Endodermal cell (in vitro differentiated cells): Measurements from ENCODE around the gene NEK6. TPM values are rescaled to one million over a fixed set of nuclear protein-coding genes. Genes with fewer than 3 reads are reported as not detected.

Source experiments
- DNase-seq: peaks from one replicate; pipeline ENCODE4 v3.0.0-alpha.2; 2017
- H3K27ac ChIP-seq: 2 replicates; pipeline ENCODE4 v1.5.1; 2013; ENCODE audit warnings: mild to moderate bottlenecking, low read depth, low read length, moderate library complexity
- H3K27me3 ChIP-seq: 2 replicates; pipeline ENCODE4 v1.6.1; 2013; ENCODE audit warnings: mild to moderate bottlenecking, low read length, moderate library complexity; ENCODE audit not compliant: insufficient read depth, control insufficient read depth, poor library complexity, severe bottlenecking
- H3K36me3 ChIP-seq: 2 replicates; pipeline ENCODE4 v1.7.0; 2013; ENCODE audit warnings: mild to moderate bottlenecking, low read length, moderate library complexity; ENCODE audit not compliant: control insufficient read depth, insufficient read depth
- H3K4me1 ChIP-seq: one replicate; pipeline ENCODE4 v1.7.0; 2013; ENCODE audit warnings: low read length; ENCODE audit not compliant: control insufficient read depth, insufficient read depth
- H3K4me3 ChIP-seq: 2 replicates; pipeline ENCODE4 v1.5.1; 2013; ENCODE audit warnings: mild to moderate bottlenecking, low read length, moderate library complexity
- H3K9ac ChIP-seq: 2 replicates; pipeline ENCODE4 v1.6.1; 2013; ENCODE audit warnings: mild to moderate bottlenecking, low read length, moderate library complexity; ENCODE audit not compliant: poor library complexity, severe bottlenecking; ENCODE audit errors: extremely low read depth
- H3K9me3 ChIP-seq: 2 replicates; pipeline ENCODE4 v1.6.1; 2013; ENCODE audit warnings: mild to moderate bottlenecking, low read length, moderate library complexity; ENCODE audit not compliant: control insufficient read depth
- H3K27ac Mint-ChIP-seq: 2 replicates; pipeline ENCODE4 v1.8.0; 2020; ENCODE audit warnings: mixed read lengths
- H3K27me3 Mint-ChIP-seq: 2 replicates; pipeline ENCODE4 v1.8.0; 2021; ENCODE audit warnings: mild to moderate bottlenecking, mixed read lengths; ENCODE audit not compliant: insufficient read depth
- H3K36me3 Mint-ChIP-seq: 2 replicates; pipeline ENCODE4 v1.8.0; 2020; ENCODE audit warnings: low read depth, mixed read lengths
- H3K4me1 Mint-ChIP-seq: 2 replicates; pipeline ENCODE4 v1.8.0; 2020; ENCODE audit warnings: mixed read lengths
- H3K4me3 Mint-ChIP-seq: 2 replicates; pipeline ENCODE4 v1.8.0; 2020; ENCODE audit warnings: mild to moderate bottlenecking, moderate library complexity, mixed read lengths
- H3K9me3 Mint-ChIP-seq: 2 replicates; pipeline ENCODE4 v1.8.0; 2020; ENCODE audit warnings: mild to moderate bottlenecking, mixed read lengths
- CTCF ChIP-seq: fragments of 200-600 bp; sonication (generic); conservative IDR thresholded peaks from 2 replicates; pipeline ENCODE4 v1.5.0; 2021; ENCODE audit warnings: antibody characterized with exemption, mild to moderate bottlenecking
- WGBS, 2 experiments: methylation state at CpG; one replicate each; pipeline versions ENCODE4 v1.1.5 to v1.1.7; 2013; ENCODE audit warnings: missing lambda C conversion rate in 2 of 2, mixed read lengths in 1 of 2; ENCODE audit not compliant: insufficient coverage in 1 of 2, insufficient read length in 1 of 2; 5-methylcytosine and 5-hydroxymethylcytosine counted together
- total RNA-seq, 2 donors: library from RNA; stranded (reverse); fragmentation: NEBNext Ultra II Directional in 1 of 2; extraction: Animal tissue kit (Norgen Biotek cat#: 25700) in 1 of 2; gene quantifications; 2 replicates in 1 of 2; 3 replicates in 1 of 2; pipeline ENCODE4 v1.2.1, GENCODE V29; 2021

NEK6 gene
- total RNA-seq, 2 donors from 2014 or later, result 17.1 to 32.5 TPM

GRCh38 chr9:124370896-124371582, 113.3 kb downstream of the NEK6 start:
- H3K4me3 Mint-ChIP-seq, result no peak overlapping the region

GRCh38 chr9:124372038-124372437, 114.3 kb downstream of the NEK6 start:
- Histone ChIP-seq H3K4me1 (no peaks in the 10 kb centered on the region), H3K4me3 (no peak overlapping the region), H3K27me3 (no peaks in the 10 kb centered on the region), H3K9me3 (peaks cover 15% of the 10 kb centered on the region), H3K36me3 (peaks cover 27% of the 10 kb centered on the region), H3K9ac (no peak overlapping the region), H3K27ac (no peak overlapping the region)
- TF ChIP-seq CTCF, result no peak
- peaks cover 20% of the 10 kb centered on the region for H3K36me3 Mint-ChIP-seq
- peaks cover 6% of the 10 kb centered on the region for H3K9me3 Mint-ChIP-seq
- no peak for DNase-seq
- no peak overlapping the region for H3K27ac Mint-ChIP-seq
- H3K27me3 Mint-ChIP-seq, result no peaks in the 10 kb centered on the region
- no peak overlapping the region for H3K4me3 Mint-ChIP-seq
- H3K4me1 Mint-ChIP-seq, result peaks cover 22% of the 10 kb centered on the region

More at GRCh38 chr9:124370896-124371582, 113.3 kb downstream of the NEK6 start:
- no peak for TF ChIP-seq CTCF
- Mint-ChIP-seq H3K9me3 (peaks cover 6% of the 10 kb centered on the region), H3K4me1 (peaks cover 14% of the 10 kb centered on the region), H3K27ac (no peak overlapping the region), H3K27me3 (no peaks in the 10 kb centered on the region), H3K36me3 (peaks cover 16% of the 10 kb centered on the region)
- 93 to 95% methylated on average over 4 to 9 of the region's 9 CpGs for WGBS, 2 experiments
- Histone ChIP-seq H3K4me1 (no peaks in the 10 kb centered on the region), H3K27ac (no peak overlapping the region), H3K27me3 (no peaks in the 10 kb centered on the region), H3K9me3 (peaks cover 15% of the 10 kb centered on the region), H3K36me3 (peaks cover 26% of the 10 kb centered on the region), H3K4me3 (no peak overlapping the region), H3K9ac (no peak overlapping the region)
- no peak for DNase-seq

- Mint-ChIP-seq H3K9me3 (peaks cover 6% of the 10 kb centered on the region), H3K27ac (no peak overlapping the region), H3K36me3 (peaks cover 20% of the 10 kb centered on the region), H3K4me3 (no peak overlapping the region), H3K4me1 (peaks cover 24% of the 10 kb centered on the region), H3K27me3 (no peaks in the 10 kb centered on the region)
- Histone ChIP-seq H3K27ac (no peak overlapping the region), H3K9me3 (peaks cover 15% of the 10 kb centered on the region), H3K36me3 (peaks cover 40% of the 10 kb centered on the region), H3K9ac (no peak overlapping the region), H3K27me3 (no peaks in the 10 kb centered on the region), H3K4me3 (no peak overlapping the region), H3K4me1 (no peaks in the 10 kb centered on the region)
- no peak for DNase-seq
- no peak for TF ChIP-seq CTCF
- WGBS, 2 experiments, result 94% methylated on average over 4 of the region's 4 CpGs; no CpG with 5 or more reads in 1 of the 2 experiments
Measured at GRCh38 chr9:124373386-124373785, 115.6 kb downstream of the NEK6 start.
